Retinal pigment epithelial cell (primary cell): ENCODE measurements around the gene INPP5D.

ENCODE experiments used
- DNase-seq: peaks from one replicate; pipeline ENCODE4 v3.0.0-alpha.2; 2010; ENCODE audit warnings: low read depth
- H3K4me3 ChIP-seq: 2 replicates; pipeline ENCODE4 v1.5.1; 2011; ENCODE audit warnings: mild to moderate bottlenecking, low read length, control low read depth, moderate library complexity
- TF ChIP-seq, protein P1 (sequence below): conservative IDR thresholded peaks from 2 replicates; pipeline ENCODE4 v1.5.1; 2011; ENCODE audit warnings: low read depth, low read length, control low read depth, inconsistent platforms

INPP5D gene

DNA sequence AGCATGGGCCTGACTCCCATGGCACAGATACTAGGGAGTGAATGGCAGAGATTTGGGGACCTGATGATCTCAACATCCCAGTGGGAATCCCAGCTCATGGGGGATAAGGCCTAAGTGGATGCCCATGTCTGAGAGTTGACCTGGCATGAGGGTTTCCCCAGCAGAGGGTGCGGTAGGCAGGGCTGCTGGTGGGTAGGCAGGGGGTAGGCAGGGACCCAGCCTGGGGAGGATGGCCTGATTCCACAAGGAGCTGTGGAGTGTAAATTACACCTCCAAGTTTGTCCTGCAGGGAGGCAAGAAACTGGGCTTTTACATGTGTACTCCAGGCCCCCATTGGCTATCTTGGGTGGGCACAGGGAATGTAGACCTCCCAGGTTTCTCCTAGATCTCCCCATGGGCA, 46.9 kb downstream of the INPP5D start:
- TF ChIP-seq, protein P1, sequence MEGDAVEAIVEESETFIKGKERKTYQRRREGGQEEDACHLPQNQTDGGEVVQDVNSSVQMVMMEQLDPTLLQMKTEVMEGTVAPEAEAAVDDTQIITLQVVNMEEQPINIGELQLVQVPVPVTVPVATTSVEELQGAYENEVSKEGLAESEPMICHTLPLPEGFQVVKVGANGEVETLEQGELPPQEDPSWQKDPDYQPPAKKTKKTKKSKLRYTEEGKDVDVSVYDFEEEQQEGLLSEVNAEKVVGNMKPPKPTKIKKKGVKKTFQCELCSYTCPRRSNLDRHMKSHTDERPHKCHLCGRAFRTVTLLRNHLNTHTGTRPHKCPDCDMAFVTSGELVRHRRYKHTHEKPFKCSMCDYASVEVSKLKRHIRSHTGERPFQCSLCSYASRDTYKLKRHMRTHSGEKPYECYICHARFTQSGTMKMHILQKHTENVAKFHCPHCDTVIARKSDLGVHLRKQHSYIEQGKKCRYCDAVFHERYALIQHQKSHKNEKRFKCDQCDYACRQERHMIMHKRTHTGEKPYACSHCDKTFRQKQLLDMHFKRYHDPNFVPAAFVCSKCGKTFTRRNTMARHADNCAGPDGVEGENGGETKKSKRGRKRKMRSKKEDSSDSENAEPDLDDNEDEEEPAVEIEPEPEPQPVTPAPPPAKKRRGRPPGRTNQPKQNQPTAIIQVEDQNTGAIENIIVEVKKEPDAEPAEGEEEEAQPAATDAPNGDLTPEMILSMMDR: no peak
- DNase-seq: no peak
- no peak overlapping the region for H3K4me3 ChIP-seq

DNA sequence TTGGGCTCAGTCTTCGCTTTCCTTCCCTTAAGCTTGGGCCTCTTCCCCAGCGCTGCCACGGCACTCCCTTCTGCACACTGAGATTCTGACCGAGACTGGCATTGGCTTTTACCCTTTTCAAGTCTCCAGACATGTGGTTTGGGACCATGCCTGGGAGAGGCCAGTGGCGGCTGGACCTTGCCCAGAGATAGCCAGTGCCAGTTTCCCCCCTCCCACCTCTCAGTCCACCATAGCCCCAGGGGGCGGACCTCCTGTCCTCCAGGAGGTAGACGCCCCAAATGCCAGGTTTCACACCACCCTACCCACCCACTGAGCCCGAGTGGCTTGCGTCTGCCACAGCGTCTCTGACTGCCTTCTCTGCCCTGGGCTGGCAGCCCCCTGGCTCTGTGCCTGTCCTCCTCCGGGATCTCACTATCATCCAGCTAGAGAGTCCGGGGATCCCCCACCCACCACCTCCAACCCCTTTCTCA, 47.7 kb downstream of the INPP5D start:
- TF ChIP-seq, protein P1: no peak
- DNase-seq: no peak

DNA sequence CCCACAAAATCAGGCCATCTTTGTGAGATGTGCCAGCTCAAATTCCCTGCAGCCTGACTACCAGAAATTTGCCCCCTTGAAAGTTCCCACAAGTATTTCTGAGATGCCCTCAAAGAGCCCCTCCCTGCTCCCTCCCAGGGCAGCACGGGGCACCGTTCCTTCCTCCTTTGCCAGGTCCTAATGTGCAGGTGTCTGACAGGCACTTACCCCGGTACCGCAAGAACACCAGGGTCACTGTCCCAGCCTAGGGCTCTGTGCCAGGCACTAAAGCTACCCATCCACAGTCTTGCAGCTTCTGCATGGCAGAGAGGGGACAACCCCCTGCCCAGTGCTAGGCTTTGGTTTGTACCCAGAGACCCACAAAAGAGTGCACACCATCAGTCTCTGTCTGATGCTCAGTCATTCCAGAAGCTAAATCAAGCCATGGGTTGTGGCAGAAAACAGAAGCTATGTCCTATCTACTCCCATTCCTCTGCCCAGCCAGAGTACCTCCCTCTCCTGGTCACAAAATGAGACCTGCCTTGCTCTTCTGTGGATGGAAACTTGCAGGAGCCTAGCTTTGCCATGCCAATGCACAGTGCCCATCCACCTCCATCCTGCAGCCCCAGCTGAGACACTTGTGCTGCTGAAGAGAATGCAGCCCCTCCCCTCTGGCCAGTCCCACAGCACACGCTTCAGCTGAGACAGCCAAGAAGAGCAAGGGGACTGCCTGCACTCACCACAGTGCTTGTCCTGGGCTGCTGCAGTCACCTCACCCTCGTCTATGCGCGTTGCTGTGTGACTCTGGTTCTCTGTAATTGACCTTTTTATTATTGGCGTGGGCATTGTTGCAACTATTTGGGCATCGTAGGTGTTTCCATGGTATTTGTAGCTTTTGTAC, 48.7 kb downstream of the INPP5D start:
- no peak overlapping the region for H3K4me3 ChIP-seq
- TF ChIP-seq, protein P1: no peak

More for the DNA sequence above, 47.7 kb downstream of the INPP5D start:
- H3K4me3 ChIP-seq: no peak overlapping the region

DNA sequence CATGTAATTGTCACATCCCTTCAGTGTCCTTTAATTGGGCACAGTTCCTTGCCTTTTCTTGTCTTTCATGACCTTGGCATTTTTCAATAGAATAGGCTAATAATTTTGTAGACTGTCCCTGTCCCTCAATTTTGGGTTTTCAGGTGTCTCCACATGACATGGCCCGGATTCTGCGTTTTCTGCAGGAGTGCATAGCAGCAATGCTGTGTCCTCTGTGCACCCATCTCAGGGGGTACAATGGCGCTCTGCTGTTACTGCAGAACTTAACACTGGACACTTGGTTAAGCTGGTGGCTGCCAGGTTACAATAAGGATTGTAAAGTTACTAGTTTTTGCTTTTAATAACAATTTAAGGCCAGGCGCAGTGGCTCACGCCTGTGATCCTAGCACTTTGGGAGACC, 51.3 kb downstream of the INPP5D start:
- DNase-seq: no peak
- TF ChIP-seq, protein P1: no peak
- H3K4me3 ChIP-seq: no peak overlapping the region

More for the DNA sequence above, 48.7 kb downstream of the INPP5D start:
- no peak for DNase-seq

DNA sequence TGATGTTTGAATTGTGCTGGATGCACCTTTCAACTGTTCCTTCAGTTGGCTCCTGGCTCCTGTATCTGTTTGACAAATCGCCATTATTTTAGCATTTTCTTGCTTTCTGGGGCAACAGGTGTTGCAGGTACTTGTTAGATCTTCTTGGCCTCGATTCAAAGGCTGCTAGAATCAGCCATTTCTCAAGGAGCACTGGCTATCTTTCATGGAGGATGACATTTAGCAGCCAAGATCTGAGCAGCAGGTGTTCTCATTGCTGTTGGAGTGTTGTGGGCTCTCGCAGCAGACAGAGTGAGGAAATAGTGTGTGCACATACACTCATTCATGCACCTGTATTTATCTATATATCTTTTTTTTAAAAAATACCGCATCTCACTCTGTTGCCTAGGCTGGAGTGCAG, 52.2 kb downstream of the INPP5D start:
- H3K4me3 ChIP-seq: no peak overlapping the region
- TF ChIP-seq, protein P1: no peak
- DNase-seq: no peak

DNA sequence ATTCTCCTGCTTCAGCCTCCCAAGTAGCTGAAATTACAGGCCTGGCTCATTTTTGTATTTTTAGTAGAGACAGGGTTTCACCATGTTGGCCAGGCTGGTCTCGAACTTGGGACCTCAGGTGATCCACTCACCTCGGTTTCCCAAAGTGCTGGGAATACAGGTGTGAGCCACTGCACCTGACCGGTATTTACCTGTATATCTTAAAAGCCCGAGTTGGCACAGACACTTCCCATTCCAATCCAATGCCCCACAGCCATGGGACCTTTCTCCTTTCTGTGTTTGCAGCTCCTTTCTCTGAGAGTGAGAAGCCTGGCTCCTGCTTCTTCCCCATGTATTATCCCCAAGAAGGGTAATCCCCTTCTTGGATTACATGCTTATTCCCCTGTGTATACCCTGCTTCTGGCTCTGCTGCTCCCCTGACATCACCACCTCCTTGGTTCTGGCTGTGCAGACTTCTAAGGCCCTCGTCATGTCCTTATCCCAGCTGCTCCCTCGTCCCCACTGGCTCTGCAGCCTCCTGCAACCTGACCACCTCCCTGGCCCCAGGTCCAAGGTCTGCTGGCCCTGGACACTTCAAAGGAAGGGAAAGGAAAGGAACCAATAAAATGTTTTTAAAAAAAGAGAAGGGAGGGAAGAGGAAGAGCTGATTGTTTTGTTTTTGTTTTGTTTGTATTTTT, 52.8 kb downstream of the INPP5D start:
- TF ChIP-seq, protein P1: no peak
- H3K4me3 ChIP-seq: no peak overlapping the region
- DNase-seq: no peak
